Keratinocyte (primary cell): Measurements from ENCODE around the gene SLC45A2. TPM values are rescaled to one million over a fixed set of nuclear protein-coding genes. Genes with fewer than 3 reads are reported as not detected.

Source experiments
- DNase-seq: peaks from one replicate; pipeline ENCODE4 v3.0.0-alpha.2; 2011; ENCODE audit warnings: low read depth, missing footprints, low spot score
- FAIRE-seq: peaks from 2 replicates; lab custom pipeline; 2011; peaks lifted over from hg19 to GRCh38; lab: Jason Lieb, UNC
- H2AFZ ChIP-seq: 2 replicates; pipeline ENCODE4 v1.6.0; 2012; ENCODE audit warnings: low read length, control low read depth, inconsistent platforms; ENCODE audit not compliant: control insufficient read depth
- H3K27ac ChIP-seq: 2 replicates; pipeline ENCODE4 v1.5.1; 2011; ENCODE audit warnings: low read length; ENCODE audit not compliant: control insufficient read depth, insufficient read depth
- H3K27me3 ChIP-seq: 3 replicates; pipeline ENCODE4 v1.6.0; 2011; ENCODE audit warnings: low read length; ENCODE audit not compliant: control insufficient read depth, insufficient read depth; ENCODE audit errors: extremely low read depth
- H3K36me3 ChIP-seq, 2 experiments: 2 replicates in 1 of 2; 3 replicates in 1 of 2; pipeline ENCODE4 v1.5.1; 2011; ENCODE audit warnings: low read length in 2 of 2, mild to moderate bottlenecking in 1 of 2; ENCODE audit not compliant: control insufficient read depth in 2 of 2, insufficient read depth in 2 of 2; ENCODE audit errors: extremely low read depth in 1 of 2
- H3K4me1 ChIP-seq: 3 replicates; pipeline ENCODE4 v1.5.1; 2011; ENCODE audit warnings: low read length; ENCODE audit not compliant: control insufficient read depth, insufficient read depth; ENCODE audit errors: extremely low read depth
- H3K4me2 ChIP-seq: 3 replicates; pipeline ENCODE4 v1.6.0; 2011; ENCODE audit warnings: low read depth, low read length; ENCODE audit not compliant: control insufficient read depth, insufficient read depth; ENCODE audit errors: extremely low read depth
- H3K4me3 ChIP-seq, 3 experiments: fragments of 200-600 bp in 1 of 3; sonication (generic) in 1 of 3; 2 replicates in 2 of 3; 3 replicates in 1 of 3; pipeline ENCODE4 v1.5.1; 2011 to 2016; ENCODE audit warnings: low read length in 3 of 3, mild to moderate bottlenecking in 3 of 3, control low read depth in 2 of 3, inconsistent platforms in 1 of 3, low read depth in 1 of 3, mixed read lengths in 1 of 3, mixed run types in 1 of 3, moderate library complexity in 1 of 3; ENCODE audit not compliant: control insufficient read depth in 2 of 3, insufficient read depth in 2 of 3; ENCODE audit errors: extremely low read depth in 1 of 3
- H3K79me2 ChIP-seq: 2 replicates; pipeline ENCODE4 v1.6.0; 2012; ENCODE audit warnings: low read length; ENCODE audit not compliant: control insufficient read depth, insufficient read depth
- H3K9ac ChIP-seq: 3 replicates; pipeline ENCODE4 v1.6.0; 2011; ENCODE audit warnings: low read length; ENCODE audit not compliant: control insufficient read depth, insufficient read depth; ENCODE audit errors: extremely low read depth
- H3K9me1 ChIP-seq: 3 replicates; pipeline ENCODE4 v1.6.0; 2011; ENCODE audit warnings: low read length; ENCODE audit not compliant: control insufficient read depth, insufficient read depth; ENCODE audit errors: extremely low read depth
- H3K9me3 ChIP-seq: 2 replicates; pipeline ENCODE4 v1.5.1; 2012; ENCODE audit warnings: low read depth, low read length; ENCODE audit not compliant: control insufficient read depth
- H4K20me1 ChIP-seq: 3 replicates; pipeline ENCODE4 v1.6.0; 2011; ENCODE audit warnings: low read length; ENCODE audit not compliant: control insufficient read depth, insufficient read depth; ENCODE audit errors: extremely low read depth
- EZH2 ChIP-seq: IDR thresholded peaks from one replicate; pipeline ENCODE4 v1.6.1; 2012; ENCODE audit warnings: inconsistent platforms, mild to moderate bottlenecking, low read length, moderate library complexity
- dilution Hi-C: fragments of 300-500 bp; cut with MboI; formaldehyde crosslinking; loops from one replicate; pipeline ENCODE4 v1.7.0; 2020; ENCODE audit warnings: low sequenced_read_pairs; ENCODE audit not compliant: extremely low pct_ligation_motif_present
- polyA minus RNA-seq, 3 experiments: library from RNA; depleted of rRNA, polyadenylated mRNA; stranded (reverse); fragments of >200 nt; gene quantifications; 1 replicate in 1 of 3; 2 replicates in 1 of 3; 3 replicates in 1 of 3; pipeline ENCODE4 v1.2.3, GENCODE V29; 2011
- polyA plus RNA-seq, 5 experiments: library from polyadenylated mRNA; depleted of rRNA in 3 of 5; stranded (reverse) in 3 of 5; stranded (forward) in 1 of 5; unstranded in 1 of 5; fragments of >200 nt; gene quantifications; 1 replicate in 1 of 5; 2 replicates in 3 of 5; 3 replicates in 1 of 5; pipeline versions ENCODE4 v1.2.1 to v1.2.3, GENCODE V29; 2011 to 2012; ENCODE audit warnings: missing spikeins in 2 of 5, low read depth in 1 of 5, low replicate concordance in 1 of 5
- TF ChIP-seq, protein P1 (sequence below), 3 experiments: IDR thresholded peaks in 1 of 3; conservative IDR thresholded peaks in 1 of 3; optimal IDR thresholded peaks in 1 of 3; 2 replicates in 2 of 3; 3 replicates in 1 of 3; pipeline versions ENCODE3 to v1.5.1; 2011; ENCODE audit warnings: low read length in 3 of 3, mild to moderate bottlenecking in 3 of 3, moderate library complexity in 2 of 3, control low read depth in 1 of 3, inconsistent platforms in 1 of 3; ENCODE audit not compliant: insufficient read depth in 2 of 3; ENCODE audit errors: extremely low read depth in 1 of 3

The SLC45A2 gene, protein sequence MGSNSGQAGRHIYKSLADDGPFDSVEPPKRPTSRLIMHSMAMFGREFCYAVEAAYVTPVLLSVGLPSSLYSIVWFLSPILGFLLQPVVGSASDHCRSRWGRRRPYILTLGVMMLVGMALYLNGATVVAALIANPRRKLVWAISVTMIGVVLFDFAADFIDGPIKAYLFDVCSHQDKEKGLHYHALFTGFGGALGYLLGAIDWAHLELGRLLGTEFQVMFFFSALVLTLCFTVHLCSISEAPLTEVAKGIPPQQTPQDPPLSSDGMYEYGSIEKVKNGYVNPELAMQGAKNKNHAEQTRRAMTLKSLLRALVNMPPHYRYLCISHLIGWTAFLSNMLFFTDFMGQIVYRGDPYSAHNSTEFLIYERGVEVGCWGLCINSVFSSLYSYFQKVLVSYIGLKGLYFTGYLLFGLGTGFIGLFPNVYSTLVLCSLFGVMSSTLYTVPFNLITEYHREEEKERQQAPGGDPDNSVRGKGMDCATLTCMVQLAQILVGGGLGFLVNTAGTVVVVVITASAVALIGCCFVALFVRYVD
- 0.04 to 0.05 TPM in 2 of 3 replicates, not detected in the other for polyA plus RNA-seq
- not detected for polyA plus RNA-seq (2011; ENCODE audit: low read depth)
- polyA plus RNA-seq (2011; cell fraction: cytosol; rRNA removed): 0.04 TPM in 1 of 2 replicates, not detected in the other
- 0.08 and 0.17 TPM in 2 replicates for polyA plus RNA-seq (2011; cell fraction: nucleus; rRNA removed)
- not detected in 2 replicates for polyA plus RNA-seq (2012; ENCODE audit: low replicate concordance)
- 0.13 to 0.35 TPM in 2 of 3 replicates, not detected in the other for polyA minus RNA-seq
- not detected for polyA minus RNA-seq (2011; cell fraction: cytosol; rRNA and poly(A)+ RNA removed)
- polyA minus RNA-seq (2011; cell fraction: nucleus; rRNA and poly(A)+ RNA removed): 0.85 and 1.3 TPM in 2 replicates

GRCh38 chr5:33984671-33985124 is at the start of gene SLC45A2:
SLC45A2 (minus strand) TSS chr5:33984693; CDS start chr5:33984583, 110 bp downstream.
- Histone ChIP-seq H2AFZ (no peak within 1 kb of the TSS), H3K79me2 (no peaks in the 10 kb centered on the region), H3K4me1 (no peaks in the 10 kb centered on the region), H3K9me1 (no peaks in the 10 kb centered on the region), H3K27ac (no peak within 1 kb of the TSS), H4K20me1 (no peaks in the 10 kb centered on the region), H3K9ac (no peak within 1 kb of the TSS), H3K27me3 (no peaks in the 10 kb centered on the region), H3K4me3 (no peak within 1 kb of the TSS), H3K9me3 (no peaks in the 10 kb centered on the region), H3K4me2 (no peak within 1 kb of the TSS), H3K36me3 (peaks cover 6 to 7% of the 10 kb centered on the region in 2 experiments)
- dilution Hi-C loops: no loop called here
- TF ChIP-seq, protein P1, sequence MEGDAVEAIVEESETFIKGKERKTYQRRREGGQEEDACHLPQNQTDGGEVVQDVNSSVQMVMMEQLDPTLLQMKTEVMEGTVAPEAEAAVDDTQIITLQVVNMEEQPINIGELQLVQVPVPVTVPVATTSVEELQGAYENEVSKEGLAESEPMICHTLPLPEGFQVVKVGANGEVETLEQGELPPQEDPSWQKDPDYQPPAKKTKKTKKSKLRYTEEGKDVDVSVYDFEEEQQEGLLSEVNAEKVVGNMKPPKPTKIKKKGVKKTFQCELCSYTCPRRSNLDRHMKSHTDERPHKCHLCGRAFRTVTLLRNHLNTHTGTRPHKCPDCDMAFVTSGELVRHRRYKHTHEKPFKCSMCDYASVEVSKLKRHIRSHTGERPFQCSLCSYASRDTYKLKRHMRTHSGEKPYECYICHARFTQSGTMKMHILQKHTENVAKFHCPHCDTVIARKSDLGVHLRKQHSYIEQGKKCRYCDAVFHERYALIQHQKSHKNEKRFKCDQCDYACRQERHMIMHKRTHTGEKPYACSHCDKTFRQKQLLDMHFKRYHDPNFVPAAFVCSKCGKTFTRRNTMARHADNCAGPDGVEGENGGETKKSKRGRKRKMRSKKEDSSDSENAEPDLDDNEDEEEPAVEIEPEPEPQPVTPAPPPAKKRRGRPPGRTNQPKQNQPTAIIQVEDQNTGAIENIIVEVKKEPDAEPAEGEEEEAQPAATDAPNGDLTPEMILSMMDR (optimal IDR thresholded peaks at IDR 0.05 in 1 of 3, IDR thresholded peaks at IDR 0.05 in 1 of 3, conservative IDR thresholded peaks at IDR 0.05 in 1 of 3; ENCODE audit: extremely low read depth in 1 of 3, insufficient read depth in 2 of 3, low read length in 3 of 3): no peak
- TF ChIP-seq EZH2: no peak
- FAIRE-seq (no peak), DNase-seq (no peak)

- DNase-seq: no peak
- no peaks in the 10 kb centered on the region for H3K9me3 ChIP-seq
- H3K36me3 ChIP-seq: no peaks in the 10 kb centered on the region
- no peaks in the 10 kb centered on the region for H3K79me2 ChIP-seq
- no peak overlapping the region for H3K27ac ChIP-seq
- FAIRE-seq: no peak
- H3K9me1 ChIP-seq: no peaks in the 10 kb centered on the region
- no peak overlapping the region for H3K4me3 ChIP-seq
- no peaks in the 10 kb centered on the region for H4K20me1 ChIP-seq
- dilution Hi-C loops: no loop called here
- H3K4me1 ChIP-seq: no peaks in the 10 kb centered on the region
- TF ChIP-seq, protein P1 (optimal IDR thresholded peaks at IDR 0.05 in 1 of 3, IDR thresholded peaks at IDR 0.05 in 1 of 3, conservative IDR thresholded peaks at IDR 0.05 in 1 of 3; ENCODE audit: extremely low read depth in 1 of 3, insufficient read depth in 2 of 3, low read length in 3 of 3): no peak
- no peak for TF ChIP-seq EZH2
- no peak overlapping the region for H2AFZ ChIP-seq
- H3K4me2 ChIP-seq: no peak overlapping the region
- no peak overlapping the region for H3K9ac ChIP-seq
- H3K27me3 ChIP-seq: no peaks in the 10 kb centered on the region
These were observed 47.5 kb upstream of the SLC45A2 start for GRCh38 chr5:34031966-34032365.
